Karpas-422 (cell line): Measurements from ENCODE around the gene EGFL7. TPM values are rescaled to one million over a fixed set of nuclear protein-coding genes. Genes with fewer than 3 reads are reported as not detected.
A peak's percentile ranks its signal among the peaks of the same experiment; 100 is the strongest.

Experiments
- DNase-seq: peaks from one replicate; pipeline ENCODE4 v3.0.0-alpha.2; 2015
- H2AFZ ChIP-seq: fragments of 200-600 bp; sonication (generic); 2 replicates; pipeline ENCODE4 v1.6.1; 2014; ENCODE audit warnings: antibody characterized with exemption, low read length, mixed read lengths
- H3K27ac ChIP-seq: fragments of 200-600 bp; sonication (generic); 2 replicates; pipeline ENCODE4 v1.5.1; 2014; ENCODE audit warnings: mild to moderate bottlenecking, low read length, moderate library complexity
- H3K27me3 ChIP-seq: fragments of 200-600 bp; sonication (generic); 2 replicates; pipeline ENCODE4 v1.6.1; 2014; ENCODE audit warnings: low read length, mixed read lengths
- H3K36me3 ChIP-seq: fragments of 200-600 bp; sonication (generic); 2 replicates; pipeline ENCODE4 v1.6.1; 2014; ENCODE audit warnings: low read length, mixed read lengths; ENCODE audit not compliant: insufficient read depth
- H3K4me1 ChIP-seq: fragments of 200-600 bp; sonication (generic); 2 replicates; pipeline ENCODE4 v1.6.1; 2014; ENCODE audit warnings: mild to moderate bottlenecking, low read length, mixed read lengths
- H3K4me2 ChIP-seq: fragments of 200-600 bp; sonication (generic); 2 replicates; pipeline ENCODE4 v1.6.1; 2014; ENCODE audit warnings: low read length, low read depth, mild to moderate bottlenecking; ENCODE audit not compliant: poor library complexity, severe bottlenecking
- H3K4me3 ChIP-seq: fragments of 200-600 bp; sonication (generic); 2 replicates; pipeline ENCODE4 v1.5.1; 2014; ENCODE audit warnings: mild to moderate bottlenecking, antibody characterized with exemption, low read length, mixed read lengths
- H3K79me2 ChIP-seq: fragments of 200-600 bp; sonication (generic); 2 replicates; pipeline ENCODE4 v1.6.1; 2014; ENCODE audit warnings: mild to moderate bottlenecking, low read length, mixed read lengths
- H3K9ac ChIP-seq: fragments of 200-600 bp; sonication (generic); 2 replicates; pipeline ENCODE4 v1.6.0; 2014; ENCODE audit warnings: low read length
- H3K9me2 ChIP-seq: fragments of 200-600 bp; sonication (generic), shearing (Covaris generic); replicated peaks from 2 replicates; pipeline ENCODE4 v1.6.0; 2014; ENCODE audit warnings: mild to moderate bottlenecking, low read length, moderate library complexity; ENCODE audit not compliant: insufficient read depth
- H3K9me3 ChIP-seq: fragments of 300-700, 200-600 bp; sonication (generic); 2 replicates; pipeline ENCODE4 v1.6.1; 2014; ENCODE audit warnings: low read length, mixed read lengths
- H4K20me1 ChIP-seq: fragments of 200-600 bp; sonication (generic); 2 replicates; pipeline ENCODE4 v1.6.1; 2014; ENCODE audit warnings: mild to moderate bottlenecking, antibody characterized with exemption, low read length, low read depth; ENCODE audit not compliant: insufficient read depth
- total RNA-seq: library from RNA; depleted of rRNA; stranded (reverse); fragments of >200 nt; shearing (Covaris generic); gene quantifications from 2 replicates; pipeline ENCODE4 v1.2.3, GENCODE V29; 2014; ENCODE audit warnings: low replicate concordance

The EGFL7 gene
- total RNA-seq, 1 experiment from 2014 or later, result not detected

DNA sequence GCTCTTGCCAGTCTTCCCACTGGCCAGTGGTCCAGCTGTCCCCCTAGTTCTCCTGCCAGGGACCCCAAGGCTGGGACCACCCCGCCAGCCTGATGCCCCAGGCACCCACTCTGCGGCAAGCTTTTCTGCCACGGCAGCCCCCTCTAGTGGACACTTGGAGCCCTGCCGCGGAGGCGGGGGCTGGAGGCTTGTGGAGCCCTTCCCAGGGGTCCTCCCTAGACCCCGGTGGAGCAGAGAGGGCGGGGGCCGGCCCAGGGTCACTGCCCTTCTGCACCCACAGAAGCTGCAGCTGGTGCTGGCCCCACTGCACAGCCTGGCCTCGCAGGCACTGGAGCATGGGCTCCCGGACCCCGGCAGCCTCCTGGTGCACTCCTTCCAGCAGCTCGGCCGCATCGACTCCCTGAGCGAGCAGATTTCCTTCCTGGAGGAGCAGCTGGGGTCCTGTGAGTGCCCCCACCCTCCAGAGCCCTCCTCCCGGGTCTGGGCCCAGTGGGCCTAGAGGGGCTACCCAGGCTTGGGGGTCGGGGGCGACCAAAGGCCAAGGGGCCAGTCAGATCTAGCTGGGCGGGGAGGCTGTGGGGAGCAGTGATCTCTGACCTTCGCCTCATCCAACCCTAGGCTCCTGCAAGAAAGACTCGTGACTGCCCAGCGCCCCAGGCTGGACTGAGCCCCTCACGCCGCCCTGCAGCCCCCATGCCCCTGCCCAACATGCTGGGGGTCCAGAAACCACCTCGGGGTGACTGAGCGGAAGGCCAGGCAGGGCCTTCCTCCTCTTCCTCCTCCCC, 9.1 kb downstream of the EGFL7 start:
- Histone ChIP-seq H3K9me3 (no peaks in the 10 kb centered on the region), H2AFZ (no peak overlapping the region), H4K20me1 (peaks cover 4% of the 10 kb centered on the region; the same call in 1 of the 2 replicates), H3K27me3 (no peaks in the 10 kb centered on the region), H3K79me2 (no peaks in the 10 kb centered on the region), H3K4me3 (no peak overlapping the region), H3K9me2 (no peaks in the 10 kb centered on the region), H3K9ac (no peak overlapping the region), H3K27ac (no peak overlapping the region), H3K36me3 (no peaks in the 10 kb centered on the region), H3K4me1 (peaks cover 4% of the 10 kb centered on the region; the same call in 1 of the 2 replicates), H3K4me2 (no peak overlapping the region)
- DNase-seq, result peak; percentile 81

DNA sequence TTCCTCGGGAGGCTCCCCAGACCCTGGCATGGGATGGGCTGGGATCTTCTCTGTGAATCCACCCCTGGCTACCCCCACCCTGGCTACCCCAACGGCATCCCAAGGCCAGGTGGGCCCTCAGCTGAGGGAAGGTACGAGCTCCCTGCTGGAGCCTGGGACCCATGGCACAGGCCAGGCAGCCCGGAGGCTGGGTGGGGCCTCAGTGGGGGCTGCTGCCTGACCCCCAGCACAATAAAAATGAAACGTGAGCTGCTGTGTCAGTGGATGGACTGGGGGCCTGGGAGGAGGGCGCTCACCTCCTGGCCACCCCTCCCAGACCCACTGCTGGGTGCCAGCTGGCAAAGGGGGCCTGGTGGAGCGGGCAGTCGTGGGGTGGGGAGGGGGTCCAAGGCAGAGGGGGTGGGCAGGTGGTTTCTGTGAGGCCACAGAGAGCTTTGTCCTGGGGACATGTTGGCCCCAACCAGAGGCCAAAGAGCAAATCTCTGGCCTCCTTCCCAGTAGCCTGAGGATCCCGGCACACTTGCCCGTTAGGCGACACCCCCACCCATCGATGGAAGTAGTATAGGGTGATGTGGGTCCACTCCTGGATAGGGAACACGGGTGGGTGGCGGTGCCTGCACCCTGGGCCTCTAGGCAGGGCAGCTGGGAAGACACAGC, 9.8 kb downstream of the EGFL7 start:
- Histone ChIP-seq H3K79me2 (no peaks in the 10 kb centered on the region), H3K9ac (no peak overlapping the region), H3K27ac (no peak overlapping the region), H3K4me1 (peaks cover 4% of the 10 kb centered on the region; the same call in 1 of the 2 replicates), H2AFZ (no peak overlapping the region), H3K4me2 (no peak overlapping the region), H3K36me3 (no peaks in the 10 kb centered on the region), H3K9me2 (no peaks in the 10 kb centered on the region), H4K20me1 (peaks cover 4% of the 10 kb centered on the region; the same call in 1 of the 2 replicates), H3K4me3 (no peak overlapping the region), H3K27me3 (no peaks in the 10 kb centered on the region), H3K9me3 (no peaks in the 10 kb centered on the region)
- DNase-seq, result no peak

DNA sequence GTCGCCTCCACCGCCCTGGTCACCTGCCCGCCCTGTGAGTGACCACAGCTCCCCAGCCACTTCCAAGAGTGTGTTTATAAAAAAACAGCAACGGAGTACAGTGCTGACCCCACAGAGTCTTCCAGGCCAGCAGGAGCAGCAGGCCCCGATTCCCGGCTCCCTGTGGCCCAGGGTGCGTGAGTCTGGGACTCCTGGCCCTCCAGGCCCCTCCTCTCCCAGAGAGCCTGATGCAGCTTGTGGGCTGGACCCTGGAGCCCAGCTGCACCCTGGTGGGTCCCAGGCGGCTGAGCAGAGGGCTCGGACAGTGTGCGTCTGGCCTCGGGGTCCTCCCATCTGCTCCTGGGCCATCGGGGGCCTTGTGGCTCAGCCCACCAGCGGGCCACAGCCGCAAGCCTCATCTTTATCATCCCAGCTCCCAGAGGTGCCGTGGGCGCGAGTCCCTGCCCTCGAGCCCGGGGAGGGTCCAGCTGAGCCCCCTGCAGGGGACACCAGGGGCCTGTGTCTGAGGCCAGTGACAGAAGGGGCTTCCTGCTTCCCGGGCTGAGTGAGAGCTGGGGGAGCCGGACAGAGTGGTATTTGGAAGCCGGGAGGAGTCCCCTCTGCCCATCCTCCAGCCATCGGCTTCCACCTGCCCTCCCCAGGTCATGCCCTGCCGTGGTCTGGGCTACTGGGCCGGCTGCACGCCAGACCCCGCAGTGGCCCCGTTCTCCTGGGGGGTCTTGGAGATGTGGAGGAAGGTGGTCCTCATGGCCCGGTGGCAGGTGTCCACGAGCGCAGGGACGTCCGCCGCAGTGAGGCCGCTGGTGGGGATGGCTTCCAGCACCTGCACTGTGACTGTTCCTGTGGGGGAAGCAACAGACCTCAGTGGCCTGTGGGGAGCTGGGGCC, 10.6 kb downstream of the EGFL7 start:
- Histone ChIP-seq H3K9ac (no peak overlapping the region), H2AFZ (no peak overlapping the region), H3K4me1 (peaks cover 4% of the 10 kb centered on the region; the same call in 1 of the 2 replicates), H3K9me3 (no peaks in the 10 kb centered on the region), H3K27me3 (no peaks in the 10 kb centered on the region), H3K4me3 (no peak overlapping the region), H3K4me2 (no peak overlapping the region), H3K27ac (no peak overlapping the region), H3K36me3 (no peaks in the 10 kb centered on the region), H4K20me1 (peaks cover 4% of the 10 kb centered on the region; the same call in 1 of the 2 replicates), H3K79me2 (no peaks in the 10 kb centered on the region), H3K9me2 (no peaks in the 10 kb centered on the region)
- DNase-seq, result no peak

DNA sequence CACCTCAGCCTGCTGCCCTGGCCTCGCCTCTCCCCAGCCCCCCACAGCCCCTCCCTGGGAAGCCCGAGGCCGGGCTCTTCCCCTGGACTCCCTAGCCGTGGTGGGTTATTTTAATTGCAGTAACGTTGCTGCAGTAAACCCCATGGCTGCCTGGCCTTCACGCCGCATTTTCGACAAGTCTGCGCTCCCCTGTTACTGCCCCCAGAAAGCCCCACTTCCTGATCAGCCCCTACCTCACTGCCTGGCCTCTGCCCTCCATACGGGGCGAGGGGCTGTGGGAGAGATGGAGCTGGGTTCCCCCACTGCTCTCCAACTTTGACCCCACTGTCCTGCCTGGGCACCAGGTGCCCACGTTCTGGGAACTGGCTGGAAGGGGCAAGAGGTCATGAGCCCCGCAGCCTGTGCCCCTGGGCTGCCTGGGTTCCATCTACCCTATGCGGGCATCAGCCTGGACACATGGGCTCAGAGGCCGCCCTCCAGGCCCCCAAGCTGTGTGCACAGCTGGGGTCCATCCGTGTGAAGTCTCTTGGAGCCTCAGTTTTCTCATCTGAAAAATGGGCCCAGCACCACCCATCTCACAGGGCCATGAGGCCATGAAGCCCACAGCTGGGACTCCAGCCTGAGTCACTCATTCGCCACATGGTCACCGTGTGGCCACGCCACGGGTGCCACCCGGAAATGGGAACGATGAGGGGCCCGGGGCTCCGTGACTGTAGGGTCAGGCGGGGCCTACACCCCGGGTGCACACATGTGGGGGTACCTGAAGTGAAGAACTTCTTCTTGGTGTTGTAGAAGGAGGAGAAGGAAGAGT, 11.5 kb downstream of the EGFL7 start:
- Histone ChIP-seq H3K4me3 (no peak overlapping the region), H3K9me3 (no peaks in the 10 kb centered on the region), H4K20me1 (peaks cover 8% of the 10 kb centered on the region; the same call in 1 of the 2 replicates), H3K9me2 (no peaks in the 10 kb centered on the region), H3K4me1 (no peaks in the 10 kb centered on the region; the same call in 1 of the 2 replicates), H2AFZ (no peak overlapping the region), H3K27ac (no peak overlapping the region), H3K9ac (no peak overlapping the region), H3K79me2 (no peaks in the 10 kb centered on the region), H3K36me3 (no peaks in the 10 kb centered on the region), H3K4me2 (no peak overlapping the region), H3K27me3 (no peaks in the 10 kb centered on the region)
- DNase-seq, result no peak

DNA sequence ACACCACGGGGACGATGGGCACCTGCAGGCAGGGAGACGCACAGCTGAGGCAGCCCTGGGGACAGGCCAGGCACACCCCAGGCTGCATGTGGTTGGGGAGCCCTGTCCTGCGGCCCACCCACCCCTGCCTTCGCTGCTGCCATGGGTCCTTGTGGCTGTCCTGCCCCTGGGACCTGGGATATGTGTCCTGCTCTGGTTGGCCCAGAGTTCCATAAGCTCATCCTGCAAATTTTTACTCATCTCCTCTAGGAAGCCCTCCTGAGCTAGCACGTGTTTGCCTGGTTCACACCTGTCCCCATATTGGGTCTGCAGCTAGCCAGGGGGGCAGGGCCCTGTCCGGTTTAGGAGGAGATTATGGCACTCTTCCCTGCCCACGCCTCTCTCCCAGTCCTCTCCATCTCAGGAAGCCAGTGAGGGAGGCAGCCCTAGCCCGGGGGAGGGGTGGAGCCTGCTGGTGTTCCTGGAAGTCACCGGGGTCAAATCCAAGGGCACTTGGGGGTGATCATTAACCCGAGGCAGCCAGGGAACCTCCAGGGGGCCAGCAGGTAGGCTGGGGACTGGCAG, 12.2 kb downstream of the EGFL7 start:
- Histone ChIP-seq H3K36me3 (no peaks in the 10 kb centered on the region), H4K20me1 (peaks cover 8% of the 10 kb centered on the region; the same call in 1 of the 2 replicates), H3K9ac (no peak overlapping the region)

DNA sequence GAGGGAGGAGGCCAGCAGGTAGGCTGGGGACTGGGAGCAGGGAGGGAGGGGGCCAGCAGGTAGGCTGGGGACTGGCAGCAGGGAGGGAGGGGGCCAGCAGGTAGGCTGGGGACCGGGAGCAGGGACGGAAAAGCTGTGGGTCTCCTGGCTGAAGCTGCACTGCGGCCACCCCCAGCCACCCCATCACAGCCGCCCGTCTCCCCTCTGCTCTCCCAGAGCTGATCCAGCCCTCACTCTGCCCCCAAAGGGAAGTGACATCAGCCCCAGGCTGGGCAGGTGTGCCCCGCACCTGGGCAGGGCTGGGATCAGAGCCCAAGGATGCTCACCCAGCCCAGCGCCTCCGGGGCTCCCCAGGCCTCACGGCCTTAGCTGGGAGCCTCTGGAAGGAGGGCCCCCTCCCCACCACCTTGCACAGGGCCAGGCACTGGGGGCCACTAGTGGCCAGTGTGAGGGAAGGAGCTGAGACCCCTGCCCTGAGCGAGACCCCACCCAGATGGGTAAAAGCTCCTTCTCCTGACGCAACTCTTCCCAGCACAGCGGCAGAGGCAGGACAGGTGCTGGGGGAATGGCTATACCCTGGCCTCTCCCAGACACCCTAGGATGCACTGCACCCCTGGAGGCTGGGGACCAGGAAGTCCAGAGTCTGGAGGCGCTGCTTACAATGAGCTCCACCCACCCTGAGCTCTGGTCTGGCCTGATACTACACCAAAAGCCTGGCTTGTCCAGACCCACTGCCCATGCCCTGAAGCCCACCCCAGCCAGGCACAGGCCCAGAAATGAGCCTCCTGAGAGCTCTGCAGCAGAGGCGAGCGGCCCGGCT, 13.0 kb downstream of the EGFL7 start:
- no peak overlapping the region for H3K4me2 ChIP-seq
- H4K20me1 ChIP-seq, result peaks cover 8% of the 10 kb centered on the region; the same call in 1 of the 2 replicates
- no peaks in the 10 kb centered on the region for H3K9me3 ChIP-seq
- DNase-seq, result no peak
- H3K9ac ChIP-seq, result no peak overlapping the region
- no peak overlapping the region for H3K4me3 ChIP-seq
- H3K27ac ChIP-seq, result no peak overlapping the region
- H3K4me1 ChIP-seq, result no peaks in the 10 kb centered on the region
- no peaks in the 10 kb centered on the region for H3K79me2 ChIP-seq
- H3K27me3 ChIP-seq, result no peaks in the 10 kb centered on the region
- no peaks in the 10 kb centered on the region for H3K36me3 ChIP-seq
- H3K9me2 ChIP-seq, result no peaks in the 10 kb centered on the region
- H2AFZ ChIP-seq, result no peak overlapping the region

More for the DNA sequence above, 12.2 kb downstream of the EGFL7 start:
- Histone ChIP-seq H3K4me2 (no peak overlapping the region), H3K27ac (no peak overlapping the region), H3K9me3 (no peaks in the 10 kb centered on the region), H2AFZ (no peak overlapping the region), H3K4me3 (no peak overlapping the region), H3K4me1 (no peaks in the 10 kb centered on the region), H3K9me2 (no peaks in the 10 kb centered on the region), H3K27me3 (no peaks in the 10 kb centered on the region), H3K79me2 (no peaks in the 10 kb centered on the region)
- DNase-seq, result no peak

DNA sequence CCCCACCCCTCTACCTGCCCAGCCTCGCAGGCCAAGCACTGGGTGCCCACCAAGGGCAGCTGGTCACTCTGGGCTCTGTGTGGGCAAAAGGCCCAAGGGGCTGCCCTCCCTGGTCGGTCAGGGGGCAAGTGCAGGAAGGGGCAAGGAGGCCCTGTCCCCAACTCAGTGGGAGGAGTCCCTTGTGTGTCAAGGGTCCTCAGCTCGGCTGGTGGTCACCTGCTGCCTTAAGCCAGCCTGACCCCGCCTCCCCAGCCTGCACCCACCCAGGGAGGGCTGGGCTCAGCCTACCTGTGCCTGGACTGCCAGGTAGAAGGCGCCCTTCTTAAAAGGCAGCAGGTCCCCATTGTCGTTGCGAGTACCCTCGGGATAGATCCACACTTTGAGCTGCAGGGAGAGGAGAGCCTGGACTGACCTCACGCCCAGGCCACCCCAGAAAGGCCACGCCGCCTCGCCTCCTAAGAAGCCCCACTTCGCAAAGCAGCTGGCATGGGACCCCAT, 13.6 kb downstream of the EGFL7 start:
- no peak overlapping the region for H3K27ac ChIP-seq
- no peaks in the 10 kb centered on the region for H3K79me2 ChIP-seq
- no peak overlapping the region for H3K4me3 ChIP-seq
- no peak for DNase-seq
- no peaks in the 10 kb centered on the region for H3K9me2 ChIP-seq
- no peak overlapping the region for H2AFZ ChIP-seq
- no peaks in the 10 kb centered on the region for H3K9me3 ChIP-seq
- H3K4me1 ChIP-seq, result no peaks in the 10 kb centered on the region
- H3K27me3 ChIP-seq, result no peaks in the 10 kb centered on the region
- H3K9ac ChIP-seq, result no peak overlapping the region
- peaks cover 8% of the 10 kb centered on the region; the same call in 1 of the 2 replicates for H4K20me1 ChIP-seq
- H3K36me3 ChIP-seq, result no peaks in the 10 kb centered on the region
- no peak overlapping the region for H3K4me2 ChIP-seq
